GM19438 (cell line): ENCODE measurements around the gene SNX8.

Source experiments
- ATAC-seq: cut with Tn5 transposase; IDR thresholded peaks from one replicate; pipeline ENCODE4 v1.9.1; 2021; ENCODE audit warnings: low read depth; ENCODE audit not compliant: unreplicated experiment

SNX8 gene

GRCh38 chr7:2266911-2267310 lies 47.3 kb downstream of the SNX8 start:
- no peak for ATAC-seq

- ATAC-seq: no peak
These were observed 50.1 kb downstream of the SNX8 start for GRCh38 chr7:2264158-2264557.

- ATAC-seq: no peak
These were observed 51.1 kb downstream of the SNX8 start for GRCh38 chr7:2263176-2263575.

- no peak for ATAC-seq
These were observed 52.6 kb downstream of the SNX8 start for GRCh38 chr7:2261611-2262010.

- ATAC-seq: no peak
These were observed 53.4 kb downstream of the SNX8 start for GRCh38 chr7:2260820-2261219.

- ATAC-seq: no peak
These were observed 54.8 kb downstream of the SNX8 start for GRCh38 chr7:2259480-2259879.

- ATAC-seq: peak; percentile 65
These were observed 55.4 kb downstream of the SNX8 start for GRCh38 chr7:2258661-2259365.

- ATAC-seq: no peak
These were observed 56.6 kb downstream of the SNX8 start for GRCh38 chr7:2257651-2258050.

- no peak for ATAC-seq
These were observed 57.1 kb downstream of the SNX8 start for GRCh38 chr7:2257046-2257551.

- ATAC-seq: no peak
These were observed 57.8 kb downstream of the SNX8 start for GRCh38 chr7:2256306-2257045.

- ATAC-seq: no peak
These were observed 58.8 kb downstream of the SNX8 start for GRCh38 chr7:2255145-2256139.

- no peak for ATAC-seq
These were observed 59.7 kb downstream of the SNX8 start for GRCh38 chr7:2254429-2255144.

GRCh38 chr7:2253525-2254244 lies 60.6 kb downstream of the SNX8 start:
- no peak for ATAC-seq

- no peak for ATAC-seq
These were observed 61.2 kb downstream of the SNX8 start for GRCh38 chr7:2253021-2253420.

GRCh38 chr7:2251841-2252771 lies 62.1 kb downstream of the SNX8 start:
- ATAC-seq: no peak

GRCh38 chr7:2251381-2251780 lies 62.9 kb downstream of the SNX8 start:
- no peak for ATAC-seq

- ATAC-seq: no peak
These were observed 64.4 kb downstream of the SNX8 start for GRCh38 chr7:2249744-2250323.
